IMR-90 (cell line): Measurements from ENCODE around the gene TNNC1. TPM values are rescaled to one million over a fixed set of nuclear protein-coding genes. Genes with fewer than 3 reads are reported as not detected.

Source experiments
- ATAC-seq: fragments of 200-7000 bp; cut with Tn5 transposase; 2 replicates; pipeline ENCODE4 v1.9.1; 2020; ENCODE audit warnings: low read depth, mild to moderate bottlenecking, moderate library complexity
- BruUV-seq: library from RNA; stranded (reverse); fragments of 400-500 nt; replicated peaks from 2 replicates; lab custom pipeline; 2021; lab: Mats Ljungman, UMichigan
- CTCF ChIA-PET: fragments of 300-600 bp; formaldehyde crosslinking; extraction: SDS; loops from one replicate; lab custom pipeline; 2021; ENCODE audit warnings: antibody characterized with exemption; lab: Yijun Ruan, JAX
- POLR2A ChIA-PET: fragments of 300-600 bp; sonication (Branson Sonifier 250); formaldehyde crosslinking; loops from one replicate; lab custom pipeline; 2022; ENCODE audit warnings: antibody characterized with exemption; ENCODE audit not compliant: unreplicated experiment; lab: Charles Lee
- DNase-seq: peaks from one replicate; pipeline ENCODE4 v3.0.0; 2013
- H2AFZ ChIP-seq: replicated peaks from 2 replicates; pipeline ENCODE3; 2013; ENCODE audit warnings: low read length, mild to moderate bottlenecking; ENCODE audit not compliant: poor library complexity
- H2AK5ac ChIP-seq: 2 replicates; pipeline ENCODE4 v1.6.1; 2013; ENCODE audit warnings: low read depth, low read length, inconsistent platforms
- H2AK9ac ChIP-seq: replicated peaks from 2 replicates; pipeline ENCODE3; 2013; ENCODE audit warnings: mild to moderate bottlenecking, low read depth, low read length, moderate library complexity; ENCODE audit not compliant: poor library complexity
- H2BK120ac ChIP-seq: 2 replicates; pipeline ENCODE4 v1.6.1; 2013; ENCODE audit warnings: low read depth, low read length, inconsistent platforms
- H2BK15ac ChIP-seq: 3 replicates; pipeline ENCODE4 v1.6.1; 2013; ENCODE audit warnings: low read depth, low read length, inconsistent platforms
- H2BK20ac ChIP-seq: 2 replicates; pipeline ENCODE4 v1.6.1; 2013; ENCODE audit warnings: low read depth, mild to moderate bottlenecking, inconsistent platforms, low read length, moderate library complexity
- H2BK5ac ChIP-seq: 2 replicates; pipeline ENCODE4 v1.6.1; 2013; ENCODE audit warnings: mild to moderate bottlenecking, low read depth, low read length, inconsistent platforms; ENCODE audit not compliant: poor library complexity, severe bottlenecking
- H3K14ac ChIP-seq: replicated peaks from 2 replicates; pipeline ENCODE4 v1.6.1; 2013; ENCODE audit warnings: low read depth, low read length, inconsistent platforms
- H3K18ac ChIP-seq: 2 replicates; pipeline ENCODE4 v1.6.1; 2013; ENCODE audit warnings: low read depth, low read length, control low read depth
- H3K23ac ChIP-seq: 2 replicates; pipeline ENCODE4 v1.6.1; 2013; ENCODE audit warnings: low read depth, low read length, inconsistent platforms
- H3K27ac ChIP-seq: 2 replicates; pipeline ENCODE4 v1.5.1; 2013; ENCODE audit warnings: mild to moderate bottlenecking, control low read depth, low read length; ENCODE audit not compliant: insufficient read depth
- H3K27me3 ChIP-seq: 2 replicates; pipeline ENCODE4 v1.6.1; 2013; ENCODE audit warnings: low read length; ENCODE audit not compliant: control insufficient read depth, insufficient read depth
- H3K36me3 ChIP-seq: 2 replicates; pipeline ENCODE4 v1.6.1; 2013; ENCODE audit warnings: low read length, mixed read lengths; ENCODE audit not compliant: control insufficient read depth, insufficient read depth
- H3K4ac ChIP-seq: 2 replicates; pipeline ENCODE4 v1.6.1; 2013; ENCODE audit warnings: low read depth, low read length, inconsistent platforms
- H3K4me1 ChIP-seq: 2 replicates; pipeline ENCODE4 v1.6.1; 2013; ENCODE audit warnings: low read length, mixed read lengths; ENCODE audit not compliant: control insufficient read depth, insufficient read depth
- H3K4me2 ChIP-seq: 2 replicates; pipeline ENCODE4 v1.6.1; 2013; ENCODE audit warnings: low read depth, mild to moderate bottlenecking, control low read depth, low read length, moderate library complexity
- H3K4me3 ChIP-seq: 2 replicates; pipeline ENCODE4 v1.5.1; 2013; ENCODE audit warnings: low read depth, mild to moderate bottlenecking, control low read depth, low read length, moderate library complexity; ENCODE audit not compliant: insufficient read depth
- H3K56ac ChIP-seq: 2 replicates; pipeline ENCODE4 v1.6.1; 2013; ENCODE audit warnings: low read length, inconsistent platforms; ENCODE audit not compliant: insufficient read depth; ENCODE audit errors: extremely low read depth
- H3K79me1 ChIP-seq, 2 experiments: 2 replicates each; pipeline ENCODE4 v1.6.1; 2013; ENCODE audit warnings: low read length in 2 of 2, inconsistent platforms in 1 of 2, low read depth in 1 of 2
- H3K9ac ChIP-seq: 2 replicates; pipeline ENCODE4 v1.6.1; 2013; ENCODE audit warnings: low read depth, low read length, control low read depth
- H3K9me1 ChIP-seq: 2 replicates; pipeline ENCODE4 v1.6.1; 2013; ENCODE audit warnings: low read length, inconsistent platforms; ENCODE audit not compliant: insufficient read depth
- H3K9me3 ChIP-seq: 2 replicates; pipeline ENCODE4 v1.6.1; 2013; ENCODE audit warnings: low read length; ENCODE audit not compliant: control insufficient read depth, insufficient read depth
- H4K20me1 ChIP-seq: 2 replicates; pipeline ENCODE4 v1.6.1; 2013; ENCODE audit warnings: low read length, inconsistent platforms; ENCODE audit not compliant: insufficient read depth
- H4K5ac ChIP-seq: 2 replicates; pipeline ENCODE4 v1.6.1; 2013; ENCODE audit warnings: mild to moderate bottlenecking, low read depth, low read length, control low read depth
- H4K8ac ChIP-seq, 2 experiments: 2 replicates each; pipeline ENCODE4 v1.6.1; 2013; ENCODE audit warnings: low read depth in 2 of 2, low read length in 2 of 2, control low read depth in 1 of 2, inconsistent platforms in 1 of 2
- H4K91ac ChIP-seq: 2 replicates; pipeline ENCODE4 v1.6.1; 2013; ENCODE audit warnings: low read depth, low read length, inconsistent platforms; ENCODE audit not compliant: insufficient read depth
- BHLHE40 ChIP-seq: fragments of 150-350 bp; IDR thresholded peaks from 2 replicates; pipeline ENCODE4 v1.6.1; 2016; ENCODE audit warnings: mild to moderate bottlenecking, low read depth, low read length
- CEBPB ChIP-seq: IDR thresholded peaks from 2 replicates; pipeline ENCODE4 v1.6.1; 2012; ENCODE audit warnings: low read depth, low read length, improper control_type of control experiment
- FOS ChIP-seq: fragments of 150-350 bp; IDR thresholded peaks from 2 replicates; pipeline ENCODE4 v1.6.1; 2016; ENCODE audit warnings: low read depth, low read length
- MAFK ChIP-seq: IDR thresholded peaks from 2 replicates; pipeline ENCODE4 v1.6.1; 2012; ENCODE audit warnings: low read depth, low read length, improper control_type of control experiment
- MXI1 ChIP-seq: IDR thresholded peaks from 2 replicates; pipeline ENCODE4 v1.6.1; 2012; ENCODE audit warnings: low read depth, mild to moderate bottlenecking, low read length, moderate library complexity, borderline replicate concordance
- NFE2L2 ChIP-seq: fragments of 150-350 bp; IDR thresholded peaks from 2 replicates; pipeline ENCODE4 v1.6.1; 2016; ENCODE audit warnings: low read depth, mild to moderate bottlenecking, low read length
- POLR2A ChIP-seq: IDR thresholded peaks from 2 replicates; pipeline ENCODE4 v1.6.1; 2012; ENCODE audit warnings: mild to moderate bottlenecking, low read depth, low read length
- RAD21 ChIP-seq: IDR thresholded peaks from 2 replicates; pipeline ENCODE4 v1.6.1; 2012; ENCODE audit warnings: low read length, improper control_type of control experiment
- RCOR1 ChIP-seq: IDR thresholded peaks from 2 replicates; pipeline ENCODE4 v1.6.1; 2012; ENCODE audit warnings: mild to moderate bottlenecking, low read length, improper control_type of control experiment; ENCODE audit not compliant: insufficient replicate concordance
- SMC3 ChIP-seq: fragments of 150-350 bp; IDR thresholded peaks from 2 replicates; pipeline ENCODE4 v1.6.1; 2016; ENCODE audit warnings: low read depth, mild to moderate bottlenecking, antibody characterized with exemption, low read length, moderate library complexity
- WGBS, 2 experiments: methylation state at CpG; one replicate each; pipeline versions ENCODE4 v1.1.5 to v1.1.7; 2013; ENCODE audit warnings: missing lambda C conversion rate in 2 of 2; ENCODE audit not compliant: insufficient read length in 1 of 2; ENCODE audit errors: extremely low coverage in 2 of 2; 5-methylcytosine and 5-hydroxymethylcytosine counted together
- dilution Hi-C: fragments of 300-500 bp; cut with HindIII; formaldehyde crosslinking; loops from one replicate; pipeline ENCODE4 v1.14.3; 2018; ENCODE audit warnings: low sequenced_read_pairs; ENCODE audit not compliant: unreplicated experiment
- in situ Hi-C: fragments of 300-500 bp; cut with MboI; formaldehyde crosslinking; loops from 3 replicates; pipeline ENCODE4 v1.14.3; 2019; ENCODE audit warnings: low sequenced_read_pairs, inconsistent platforms, mixed read lengths
- intact Hi-C: fragments of 100-400 bp; cut with micrococcal nuclease; formaldehyde crosslinking; loops from 2 replicates; pipeline ENCODE4 v1.10.0; 2022
- polyA plus RNA-seq, 3 experiments: library from polyadenylated mRNA; depleted of rRNA; stranded (reverse); fragments of >200 nt; gene quantifications; 2 replicates each; pipeline ENCODE4 v1.2.3, GENCODE V29; 2012; ENCODE audit warnings: low replicate concordance in 1 of 3
- total RNA-seq: library from RNA; depleted of rRNA; stranded (reverse); fragments of >200 nt; gene quantifications from 2 replicates; pipeline ENCODE4 v1.2.3, GENCODE V29; 2012
- TF ChIP-seq, protein P1 (sequence below): fragments of 150-350 bp; IDR thresholded peaks from 2 replicates; pipeline ENCODE4 v1.6.1; 2016; ENCODE audit warnings: low read depth, mild to moderate bottlenecking, low read length, moderate library complexity, borderline replicate concordance
- TF ChIP-seq, protein P2 (sequence below): conservative IDR thresholded peaks from 2 replicates; pipeline ENCODE4 v1.5.1; 2012; ENCODE audit warnings: mild to moderate bottlenecking, low read depth, low read length, improper control_type of control experiment
- TF ChIP-seq, protein P3 (sequence below): fragments of 150-350 bp; IDR thresholded peaks from 2 replicates; pipeline ENCODE4 v1.6.1; 2017; ENCODE audit warnings: mild to moderate bottlenecking, antibody characterized with exemption, low read length, low read depth

The TNNC1 gene
- total and polyA plus RNA-seq, 2 of the 4 experiments (the other 2 are of a cell fraction): 1.3 to 4.6 TPM

DNA sequence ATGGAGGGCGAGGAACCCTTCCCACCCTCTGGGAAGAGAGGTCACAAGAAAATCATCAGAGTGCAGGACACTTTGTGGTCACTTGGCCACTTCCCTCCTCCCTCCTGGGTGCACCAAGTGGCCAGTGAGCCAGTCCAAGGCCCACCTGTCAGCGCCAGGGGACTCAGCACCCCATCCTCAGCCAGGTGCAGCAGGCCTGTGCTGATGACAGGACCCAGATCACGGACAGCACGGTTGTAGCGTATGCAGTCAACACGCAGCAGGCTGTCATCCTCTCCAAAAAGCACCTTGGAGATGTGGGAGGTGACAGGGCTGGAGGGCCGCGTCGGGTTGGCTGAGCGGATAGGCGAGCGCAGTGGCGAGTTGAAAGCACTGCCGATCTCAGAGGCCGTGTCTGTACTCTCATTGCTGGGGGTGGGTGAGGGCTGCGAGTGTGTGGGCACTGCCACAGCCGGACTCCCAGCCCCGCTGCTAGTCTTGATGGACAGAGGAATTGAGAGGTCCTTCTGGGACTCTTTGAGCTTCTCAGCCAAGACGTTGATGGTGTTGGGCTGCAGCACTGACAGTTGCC is 50.5 kb downstream of the TNNC1 start:
- H3K56ac ChIP-seq: no peak overlapping the region
- no peaks in the 10 kb centered on the region for H3K9me3 ChIP-seq
- no peak overlapping the region for H3K4ac ChIP-seq
- ChIA-PET POLR2A (no interaction called here), CTCF (no interaction called here)
- ATAC-seq (no peak), DNase-seq (no peak)
- H3K4me2 ChIP-seq: no peak overlapping the region
- no TSS peak for BruUV-seq
- no peak overlapping the region for H2BK20ac ChIP-seq
- no peak overlapping the region for H2BK15ac ChIP-seq
- no peak overlapping the region for H3K4me3 ChIP-seq
- dilution Hi-C loops (no loop called here), in situ Hi-C loops (no loop called here), intact Hi-C loops (no loop called here)
- no peak overlapping the region for H4K91ac ChIP-seq
- no peak overlapping the region for H3K27ac ChIP-seq
- no peak overlapping the region for H3K14ac ChIP-seq
- H2AK9ac ChIP-seq: no peak overlapping the region
- H2BK120ac ChIP-seq: no peak overlapping the region
- H2AFZ ChIP-seq: no peak overlapping the region
- no peak overlapping the region for H4K5ac ChIP-seq
- H3K79me1 ChIP-seq: peaks cover 10 to 23% of the 10 kb centered on the region in 2 experiments
- H3K36me3 ChIP-seq: peaks cover 72% of the 10 kb centered on the region
- 98% methylated on average over 6 of the region's 19 CpGs; no CpG with 5 or more reads in 1 of the 2 experiments for WGBS, 2 experiments
- H3K9me1 ChIP-seq: 0 out of 2 replicates have a peak, but pooled peaks cover 8% of the 10 kb centered on the region
- H3K9ac ChIP-seq: no peak overlapping the region
- H4K8ac ChIP-seq: no peak overlapping the region
- no peaks in the 10 kb centered on the region for H3K27me3 ChIP-seq
- H3K23ac ChIP-seq: no peak overlapping the region
- H3K18ac ChIP-seq: no peak overlapping the region
- H2AK5ac ChIP-seq: no peak overlapping the region
- no peaks in the 10 kb centered on the region; the same call in 1 of the 2 replicates for H4K20me1 ChIP-seq
- H3K4me1 ChIP-seq: peaks cover 2% of the 10 kb centered on the region; the same call in 1 of the 2 replicates
- TF ChIP-seq CEBPB: no peak
- TF ChIP-seq SMC3: no peak
- TF ChIP-seq NFE2L2: no peak
- TF ChIP-seq RCOR1: no peak
- no peak for TF ChIP-seq RAD21
- no peak for TF ChIP-seq MAFK
- TF ChIP-seq, protein P1, sequence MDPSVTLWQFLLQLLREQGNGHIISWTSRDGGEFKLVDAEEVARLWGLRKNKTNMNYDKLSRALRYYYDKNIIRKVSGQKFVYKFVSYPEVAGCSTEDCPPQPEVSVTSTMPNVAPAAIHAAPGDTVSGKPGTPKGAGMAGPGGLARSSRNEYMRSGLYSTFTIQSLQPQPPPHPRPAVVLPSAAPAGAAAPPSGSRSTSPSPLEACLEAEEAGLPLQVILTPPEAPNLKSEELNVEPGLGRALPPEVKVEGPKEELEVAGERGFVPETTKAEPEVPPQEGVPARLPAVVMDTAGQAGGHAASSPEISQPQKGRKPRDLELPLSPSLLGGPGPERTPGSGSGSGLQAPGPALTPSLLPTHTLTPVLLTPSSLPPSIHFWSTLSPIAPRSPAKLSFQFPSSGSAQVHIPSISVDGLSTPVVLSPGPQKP: no peak
- no peak for TF ChIP-seq POLR2A
- TF ChIP-seq MXI1: no peak
- TF ChIP-seq, protein P2, sequence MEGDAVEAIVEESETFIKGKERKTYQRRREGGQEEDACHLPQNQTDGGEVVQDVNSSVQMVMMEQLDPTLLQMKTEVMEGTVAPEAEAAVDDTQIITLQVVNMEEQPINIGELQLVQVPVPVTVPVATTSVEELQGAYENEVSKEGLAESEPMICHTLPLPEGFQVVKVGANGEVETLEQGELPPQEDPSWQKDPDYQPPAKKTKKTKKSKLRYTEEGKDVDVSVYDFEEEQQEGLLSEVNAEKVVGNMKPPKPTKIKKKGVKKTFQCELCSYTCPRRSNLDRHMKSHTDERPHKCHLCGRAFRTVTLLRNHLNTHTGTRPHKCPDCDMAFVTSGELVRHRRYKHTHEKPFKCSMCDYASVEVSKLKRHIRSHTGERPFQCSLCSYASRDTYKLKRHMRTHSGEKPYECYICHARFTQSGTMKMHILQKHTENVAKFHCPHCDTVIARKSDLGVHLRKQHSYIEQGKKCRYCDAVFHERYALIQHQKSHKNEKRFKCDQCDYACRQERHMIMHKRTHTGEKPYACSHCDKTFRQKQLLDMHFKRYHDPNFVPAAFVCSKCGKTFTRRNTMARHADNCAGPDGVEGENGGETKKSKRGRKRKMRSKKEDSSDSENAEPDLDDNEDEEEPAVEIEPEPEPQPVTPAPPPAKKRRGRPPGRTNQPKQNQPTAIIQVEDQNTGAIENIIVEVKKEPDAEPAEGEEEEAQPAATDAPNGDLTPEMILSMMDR: no peak
- TF ChIP-seq FOS: no peak
- TF ChIP-seq, protein P3, sequence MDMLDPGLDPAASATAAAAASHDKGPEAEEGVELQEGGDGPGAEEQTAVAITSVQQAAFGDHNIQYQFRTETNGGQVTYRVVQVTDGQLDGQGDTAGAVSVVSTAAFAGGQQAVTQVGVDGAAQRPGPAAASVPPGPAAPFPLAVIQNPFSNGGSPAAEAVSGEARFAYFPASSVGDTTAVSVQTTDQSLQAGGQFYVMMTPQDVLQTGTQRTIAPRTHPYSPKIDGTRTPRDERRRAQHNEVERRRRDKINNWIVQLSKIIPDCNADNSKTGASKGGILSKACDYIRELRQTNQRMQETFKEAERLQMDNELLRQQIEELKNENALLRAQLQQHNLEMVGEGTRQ: no peak
- TF ChIP-seq BHLHE40: no peak
- H2BK5ac ChIP-seq: no peak overlapping the region
